ENCODE data around the gene TMEM106A. TPM values are rescaled to one million over a fixed set of nuclear protein-coding genes. Genes with fewer than 3 reads are reported as not detected.
"Not testable (repeated sequence)": the region's sequence is repeated elsewhere in the genome, so short reads cannot be mapped to it uniquely, and the experiment has no call there.

TMEM106A gene
- total RNA-seq, 1 donor from 2014 or later, result 17.9 TPM

- no peak for ATAC-seq
- Histone ChIP-seq H3K4me3 (peak overlapping the region; percentile 64), H3K27me3 (ENCODE audit: low read depth) (no peaks in the 10 kb centered on the region), H3K9me3 (no peaks in the 10 kb centered on the region), H3K27ac (peak overlapping the region; percentile 94), H3K36me3 (peaks cover 22% of the 10 kb centered on the region), H3K4me1 (peaks cover 61% of the 10 kb centered on the region)
- no peak for DNase-seq
- intact Hi-C loops (cut with DNase I), result no loop called here
- TF ChIP-seq CTCF (IDR thresholded peaks at IDR 0.05), result peak; percentile 26
These were observed 39.8 kb upstream of the TMEM106A start for GRCh38 chr17:43171586-43172487.

GRCh38 chr17:43175213-43176118 is 36.2 kb upstream of the TMEM106A start:
- TF ChIP-seq CTCF (IDR thresholded peaks at IDR 0.05), result no peak
- intact Hi-C loops (cut with DNase I), result no loop called here
- Histone ChIP-seq H3K4me1 (peaks cover 58% of the 10 kb centered on the region), H3K27ac (no peak overlapping the region), H3K4me3 (no peak overlapping the region), H3K9me3 (no peaks in the 10 kb centered on the region), H3K27me3 (ENCODE audit: low read depth) (no peaks in the 10 kb centered on the region), H3K36me3 (peaks cover 52% of the 10 kb centered on the region)
- no peak for DNase-seq
- ATAC-seq, result no peak

- Histone ChIP-seq H3K4me1 (peaks cover 58% of the 10 kb centered on the region), H3K36me3 (peaks cover 59% of the 10 kb centered on the region), H3K27ac (no peak overlapping the region), H3K27me3 (ENCODE audit: low read depth) (no peaks in the 10 kb centered on the region), H3K9me3 (no peaks in the 10 kb centered on the region), H3K4me3 (no peak overlapping the region)
- no peak for DNase-seq
- no peak for ATAC-seq
- no peak for TF ChIP-seq CTCF (IDR thresholded peaks at IDR 0.05)
- intact Hi-C loops (cut with DNase I), result no loop called here
These were observed 35.5 kb upstream of the TMEM106A start for GRCh38 chr17:43176119-43176570.

- no peaks in the 10 kb centered on the region for H3K27me3 ChIP-seq (ENCODE audit: low read depth)
- no peak overlapping the region for H3K4me3 ChIP-seq
- no peak for TF ChIP-seq CTCF (IDR thresholded peaks at IDR 0.05)
- peaks cover 98% of the 10 kb centered on the region for H3K36me3 ChIP-seq
- no peaks in the 10 kb centered on the region for H3K4me1 ChIP-seq
- DNase-seq (no peak), ATAC-seq (no peak)
- H3K27ac ChIP-seq, result no peak overlapping the region
- no peaks in the 10 kb centered on the region for H3K9me3 ChIP-seq
- intact Hi-C loops (cut with DNase I), result no loop called here
These were observed 27.8 kb upstream of the TMEM106A start for GRCh38 chr17:43183921-43184320.

- H3K4me1 ChIP-seq; H3K4me3 ChIP-seq; intact Hi-C loops (cut with DNase I); DNase-seq; H3K27me3 ChIP-seq (ENCODE audit: low read depth); ATAC-seq; H3K27ac ChIP-seq; H3K9me3 ChIP-seq: not testable (repeated sequence)
- peaks cover 98% of the 10 kb centered on the region for H3K36me3 ChIP-seq
These were observed 25.0 kb upstream of the TMEM106A start for GRCh38 chr17:43186656-43187055.

Data from lower lobe of right lung (tissue), 2 donors.